HepG2 (cell line): ENCODE data around the gene PDLIM5. TPM values are rescaled to one million over a fixed set of nuclear protein-coding genes. Genes with fewer than 3 reads are reported as not detected.
A peak's percentile ranks its signal among the peaks of the same experiment; 100 is the strongest.

Experiments
- ATAC-seq: fragments of 200-7000 bp; cut with Tn5 transposase; 3 replicates; pipeline ENCODE4 v1.9.1; 2020; ENCODE audit warnings: mild to moderate bottlenecking, moderate library complexity
- BruUV-seq: library from RNA; stranded (reverse); fragments of 400-500 nt; replicated peaks from 2 replicates; lab custom pipeline; 2021; lab: Mats Ljungman, UMichigan
- CTCF ChIA-PET: fragments of 300-600 bp; formaldehyde crosslinking; extraction: SDS; loops from one replicate; lab custom pipeline; 2021; ENCODE audit warnings: low total read pairs, inconsistent platforms, low intra/inter-chr PET ratio; lab: Yijun Ruan, JAX
- POLR2A ChIA-PET: fragments of 350-600 bp; sonication (Branson Sonifier 250); formaldehyde crosslinking; loops from one replicate; lab custom pipeline; 2020; ENCODE audit warnings: antibody characterized with exemption, inconsistent platforms; lab: Yijun Ruan, JAX
- DNase-seq: peaks from one replicate; pipeline ENCODE4 v3.0.0-alpha.2; 2015; ENCODE audit warnings: low spot score
- FAIRE-seq: peaks from 3 replicates; lab custom pipeline; 2011; peaks lifted over from hg19 to GRCh38; lab: Jason Lieb, UNC
- H2AFZ ChIP-seq: one replicate; pipeline ENCODE4 v1.6.1; 2011; ENCODE audit warnings: low read length, inconsistent platforms
- H3K27ac ChIP-seq: fragments of 300-600 bp; 3 replicates; pipeline ENCODE4 v1.8.0; 2011; ENCODE audit warnings: mixed run types, mild to moderate bottlenecking, mixed read lengths, low read length, inconsistent platforms; ENCODE audit not compliant: insufficient read depth; ENCODE audit errors: extremely low read length
- H3K27me3 ChIP-seq, 2 experiments: fragments of 200-600 bp in 1 of 2; 2 replicates in 1 of 2; 3 replicates in 1 of 2; pipeline versions ENCODE4 v1.6.0 to v1.8.0; 2011; ENCODE audit warnings: low read length in 2 of 2, mild to moderate bottlenecking in 2 of 2, moderate library complexity in 2 of 2, inconsistent platforms in 1 of 2; ENCODE audit not compliant: insufficient read depth in 2 of 2, control insufficient read depth in 1 of 2
- H3K36me3 ChIP-seq, 2 experiments: fragments of 200-600 bp in 1 of 2; replicated peaks in 1 of 2; 2 replicates in 1 of 2; 3 replicates in 1 of 2; pipeline versions ENCODE4 v1.5.1 to v1.8.0; 2011; ENCODE audit warnings: low read length in 2 of 2, inconsistent platforms in 1 of 2; ENCODE audit not compliant: insufficient read depth in 2 of 2, control insufficient read depth in 1 of 2
- H3K4me1 ChIP-seq: 2 replicates; pipeline ENCODE4 v1.5.1; 2012; ENCODE audit warnings: low read length, inconsistent platforms; ENCODE audit not compliant: insufficient read depth
- H3K4me2 ChIP-seq: 2 replicates; pipeline ENCODE4 v1.6.0; 2011; ENCODE audit warnings: low read depth, low read length, inconsistent platforms
- H3K4me3 ChIP-seq, 3 experiments: fragments of 200-600 bp in 1 of 3; sonication (generic), shearing (Covaris generic) in 1 of 3; replicated peaks in 1 of 3; 2 replicates each; pipeline ENCODE4 v1.5.1; 2011 to 2016; ENCODE audit warnings: low read length in 3 of 3, inconsistent platforms in 2 of 3, low read depth in 2 of 3, mild to moderate bottlenecking in 2 of 3, control low read depth in 1 of 3, mixed read lengths in 1 of 3; ENCODE audit not compliant: insufficient read depth in 1 of 3
- H3K79me2 ChIP-seq: one replicate; pipeline ENCODE4 v1.6.1; 2011; ENCODE audit warnings: low read length, inconsistent platforms; ENCODE audit not compliant: insufficient read depth
- H3K9ac ChIP-seq: 2 replicates; pipeline ENCODE4 v1.6.0; 2011; ENCODE audit warnings: mild to moderate bottlenecking, low read depth, low read length, inconsistent platforms; ENCODE audit not compliant: insufficient read depth
- H3K9me3 ChIP-seq: 2 replicates; pipeline ENCODE4 v1.5.1; 2012; ENCODE audit warnings: mild to moderate bottlenecking, low read length
- H4K20me1 ChIP-seq: 2 replicates; pipeline ENCODE4 v1.6.0; 2011; ENCODE audit warnings: inconsistent platforms, mild to moderate bottlenecking, low read length, moderate library complexity; ENCODE audit not compliant: insufficient read depth
- AGO2 ChIP-seq: fragments of 200-400 bp; formaldehyde crosslinking; optimal IDR thresholded peaks from 2 replicates; pipeline ENCODE3; 2017; ENCODE audit warnings: mild to moderate bottlenecking, low read depth, low read length, moderate library complexity
- CCAR2 ChIP-seq: fragments of 200-400 bp; formaldehyde crosslinking; optimal IDR thresholded peaks from 2 replicates; pipeline ENCODE3; 2018; ENCODE audit warnings: low read depth, mild to moderate bottlenecking, low read length, moderate library complexity
- CHD4 ChIP-seq: fragments of 200-600 bp; sonication (generic); IDR thresholded peaks from 2 replicates; pipeline ENCODE4 v1.7.0; 2017; ENCODE audit warnings: mild to moderate bottlenecking, low read length, borderline replicate concordance
- ELF1 ChIP-seq: sonication (generic); formaldehyde crosslinking; IDR thresholded peaks from 2 replicates; pipeline ENCODE4 v1.4.0; 2020; ENCODE audit warnings: missing genetic modification reagents
- FOXA3 ChIP-seq: IDR thresholded peaks from 2 replicates; pipeline ENCODE4 v1.6.1; 2016; ENCODE audit warnings: missing genetic modification reagents, missing compliant biosample characterization
- HMGA1 ChIP-seq: sonication (generic); formaldehyde crosslinking; conservative IDR thresholded peaks from 2 replicates; pipeline ENCODE4 v1.4.0; 2020; ENCODE audit warnings: missing genetic modification reagents
- HNRNPL ChIP-seq: fragments of 200-400 bp; formaldehyde crosslinking; IDR thresholded peaks from 2 replicates; pipeline ENCODE4 v1.6.1; 2017; ENCODE audit warnings: mild to moderate bottlenecking, low read depth, low read length
- JUN ChIP-seq: sonication (generic); formaldehyde crosslinking; IDR thresholded peaks from 2 replicates; pipeline ENCODE4 v1.4.0; 2020; ENCODE audit warnings: mild to moderate bottlenecking, missing genetic modification reagents
- MAFF ChIP-seq: IDR thresholded peaks from 2 replicates; pipeline ENCODE4 v1.6.1; 2011; ENCODE audit warnings: low read depth, low read length, improper control_type of control experiment
- MAFK ChIP-seq, 2 experiments: IDR thresholded peaks in 1 of 2; conservative IDR thresholded peaks in 1 of 2; 2 replicates each; pipeline ENCODE4 v1.6.1; 2011; ENCODE audit warnings: improper control_type of control experiment in 2 of 2, low read length in 2 of 2
- MED8 ChIP-seq: sonication (generic); formaldehyde crosslinking; IDR thresholded peaks from 2 replicates; pipeline ENCODE4 v1.8.1; 2023; ENCODE audit warnings: mild to moderate bottlenecking, missing genetic modification reagents; ENCODE audit not compliant: insufficient replicate concordance
- MIER2 ChIP-seq: IDR thresholded peaks from 2 replicates; pipeline ENCODE4 v1.6.1; 2016; ENCODE audit warnings: missing biosample characterization, missing genetic modification reagents
- MIXL1 ChIP-seq: IDR thresholded peaks from 2 replicates; pipeline ENCODE4 v1.6.1; 2016
- NFE2 ChIP-seq: sonication (generic); formaldehyde crosslinking; IDR thresholded peaks from 2 replicates; pipeline ENCODE4 v1.4.0; 2020; ENCODE audit warnings: missing genetic modification reagents
- NR1H2 ChIP-seq: sonication (generic); formaldehyde crosslinking; IDR thresholded peaks from 2 replicates; pipeline ENCODE4 v1.8.1; 2022; ENCODE audit warnings: low read depth, missing genetic modification reagents, borderline replicate concordance
- RARG ChIP-seq: sonication (generic); formaldehyde crosslinking; IDR thresholded peaks from 2 replicates; pipeline ENCODE4 v1.4.0; 2020; ENCODE audit warnings: low read depth, mild to moderate bottlenecking, missing genetic modification reagents
- SSRP1 ChIP-seq: IDR thresholded peaks from 2 replicates; pipeline ENCODE4 v1.6.1; 2016; ENCODE audit warnings: control low read depth
- ZBTB3 ChIP-seq: sonication (generic); formaldehyde crosslinking; IDR thresholded peaks from 2 replicates; pipeline ENCODE4 v1.4.0; 2020; ENCODE audit warnings: low read depth, mild to moderate bottlenecking, moderate library complexity, missing genetic modification reagents, borderline replicate concordance
- ZNF12 ChIP-seq: sonication (generic); formaldehyde crosslinking; IDR thresholded peaks from 2 replicates; pipeline ENCODE4 v1.5.0; 2020; ENCODE audit warnings: missing genetic modification reagents
- ZNF569 ChIP-seq: sonication (generic); formaldehyde crosslinking; IDR thresholded peaks from 2 replicates; pipeline ENCODE4 v1.5.0; 2020; ENCODE audit warnings: mild to moderate bottlenecking, missing genetic modification reagents, moderate library complexity, borderline replicate concordance
- ZNF746 ChIP-seq: sonication (generic); formaldehyde crosslinking; IDR thresholded peaks from 2 replicates; pipeline ENCODE4 v1.8.0; 2022; ENCODE audit warnings: mild to moderate bottlenecking, missing genetic modification reagents
- ZNF766 ChIP-seq: sonication (generic); formaldehyde crosslinking; IDR thresholded peaks from 2 replicates; pipeline ENCODE4 v1.5.0; 2020; ENCODE audit warnings: missing genetic modification reagents, borderline replicate concordance
- whole genome bisulfite sequencing: methylation state at CpG from one replicate; pipeline ENCODE4 v1.1.6; 2017; ENCODE audit warnings: low lambda C conversion rate; 5-methylcytosine and 5-hydroxymethylcytosine counted together
- in situ Hi-C: cut with HindIII; loops from 2 replicates; pipeline ENCODE4 v1.10.0; 2017; ENCODE audit warnings: low pct_unique_long_range_greater_than_20kb; ENCODE audit not compliant: extremely low pct_ligation_motif_present
- intact Hi-C: fragments of 100-400 bp; cut with micrococcal nuclease; formaldehyde crosslinking; loops from one replicate; pipeline ENCODE4 v1.10.0; 2022; ENCODE audit not compliant: unreplicated experiment
- polyA plus RNA-seq, 8 experiments: library from polyadenylated mRNA; depleted of rRNA in 3 of 8; stranded (reverse) in 7 of 8; unstranded in 1 of 8; fragments of >200 nt; fragmentation: Illumina TruSeq in 4 of 8; extraction: Trizol in 4 of 8; gene quantifications; 2 replicates each; pipeline versions ENCODE4 v1.2.1 to v1.2.3, GENCODE V29; 2011 to 2016; ENCODE audit warnings: low read depth in 4 of 8, missing spikeins in 1 of 8, mixed read lengths in 1 of 8; ENCODE audit not compliant: insufficient read depth in 1 of 8
- total RNA-seq, 5 experiments: library from RNA; depleted of rRNA; stranded (reverse); fragments of >200 nt; fragmentation: Illumina TruSeq; extraction: Trizol; gene quantifications; 2 replicates each; pipeline ENCODE4 v1.2.3, GENCODE V29; 2016; ENCODE audit warnings: low read depth in 1 of 5
- TF ChIP-seq, protein P1 (sequence below): sonication (generic); formaldehyde crosslinking; IDR thresholded peaks from 2 replicates; pipeline ENCODE4 v1.5.1; 2020; ENCODE audit warnings: mild to moderate bottlenecking, missing genetic modification reagents, moderate library complexity

PDLIM5 gene
- total and polyA plus RNA-seq, 2 of the 13 experiments (the other 11 are each of a cell fraction or from before 2014, with no cell fraction given) = 52.8 to 119 TPM

DNA sequence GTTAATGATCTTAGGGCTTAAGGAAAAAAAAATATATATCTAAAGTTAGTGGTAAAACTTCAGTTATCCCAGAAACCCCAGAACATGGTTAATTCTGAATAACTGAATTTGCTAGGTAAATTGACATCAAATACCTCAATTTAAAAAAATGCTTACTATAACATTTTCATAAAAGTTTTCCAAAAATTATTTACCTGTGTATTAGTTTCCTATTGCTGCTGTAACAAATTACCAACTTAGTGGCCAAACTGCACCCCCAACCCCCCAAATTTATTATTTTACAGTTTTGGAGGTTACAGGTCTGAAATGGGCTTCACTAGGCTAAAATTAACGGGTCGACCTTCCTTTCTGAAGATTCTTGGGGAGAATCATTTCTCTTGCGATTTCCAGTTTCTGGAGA, 95.2 kb downstream of the PDLIM5 start:
- 97% methylated on average over 3 of the region's 3 CpGs for WGBS
- CTCF ChIA-PET = no interaction called here
- FAIRE-seq = no peak

More for the DNA sequence above, 95.2 kb downstream of the PDLIM5 start:
- Histone ChIP-seq H3K27ac (no peak overlapping the region), H3K4me2 (no peak overlapping the region), H3K36me3 (no peaks in the 10 kb centered on the region; a peak in 2 of 5 replicates), H3K4me3 (no peak overlapping the region), H4K20me1 (no peaks in the 10 kb centered on the region), H2AFZ (no peak overlapping the region), H3K27me3 (no peaks in the 10 kb centered on the region), H3K9me3 (no peaks in the 10 kb centered on the region), H3K4me1 (peaks cover 50% of the 10 kb centered on the region), H3K9ac (no peak overlapping the region), H3K79me2 (peaks cover 10% of the 10 kb centered on the region)
- POLR2A ChIA-PET = no interaction called here
- in situ Hi-C loops (loop anchor here (10.0 kb wide), 1 partner anchor 92 kb away; the partner anchor contains the start of gene PDLIM5), intact Hi-C loops (no loop called here)
- TF ChIP-seq HNRNPL = no peak
- no peak for TF ChIP-seq NR1H2 (CRISPR knock-in tag)
- no peak for TF ChIP-seq CHD4
- TF ChIP-seq JUN (CRISPR knock-in tag) = no peak
- TF ChIP-seq NFE2 (CRISPR knock-in tag) = no peak
- TF ChIP-seq AGO2 = no peak
- TF ChIP-seq, protein P1, sequence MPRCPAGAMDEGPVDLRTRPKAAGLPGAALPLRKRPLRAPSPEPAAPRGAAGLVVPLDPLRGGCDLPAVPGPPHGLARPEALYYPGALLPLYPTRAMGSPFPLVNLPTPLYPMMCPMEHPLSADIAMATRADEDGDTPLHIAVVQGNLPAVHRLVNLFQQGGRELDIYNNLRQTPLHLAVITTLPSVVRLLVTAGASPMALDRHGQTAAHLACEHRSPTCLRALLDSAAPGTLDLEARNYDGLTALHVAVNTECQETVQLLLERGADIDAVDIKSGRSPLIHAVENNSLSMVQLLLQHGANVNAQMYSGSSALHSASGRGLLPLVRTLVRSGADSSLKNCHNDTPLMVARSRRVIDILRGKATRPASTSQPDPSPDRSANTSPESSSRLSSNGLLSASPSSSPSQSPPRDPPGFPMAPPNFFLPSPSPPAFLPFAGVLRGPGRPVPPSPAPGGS (CRISPR knock-in tag) = no peak
- TF ChIP-seq ZNF766 (CRISPR knock-in tag) = no peak
- no peak for TF ChIP-seq ZNF746 (CRISPR knock-in tag)
- TF ChIP-seq MIER2 (CRISPR knock-in tag) = no peak
- TF ChIP-seq SSRP1 (CRISPR knock-in tag) = no peak
- no peak for TF ChIP-seq RARG
- TF ChIP-seq MIXL1 (CRISPR knock-in tag) = no peak
- no peak for TF ChIP-seq MED8 (CRISPR knock-in tag)
- no peak for TF ChIP-seq ZNF569 (CRISPR knock-in tag)
- TF ChIP-seq HMGA1 (CRISPR knock-in tag) = no peak
- TF ChIP-seq MAFF = peak; percentile 38; the same call in 1 of the 2 replicates
- TF ChIP-seq ZBTB3 = no peak
- TF ChIP-seq MAFK (conservative IDR thresholded peaks at IDR 0.05 in 1 of 2, IDR thresholded peaks at IDR 0.05 in 1 of 2; ENCODE audit: low read length in 2 of 2) = peak; percentile 16 to 78; a peak in 2 of 4 replicates
- no peak for TF ChIP-seq ELF1 (CRISPR knock-in tag)
- no peak for TF ChIP-seq FOXA3 (CRISPR knock-in tag)
- no peak for TF ChIP-seq CCAR2
- TF ChIP-seq ZNF12 = peak; percentile 92
- no peak for DNase-seq
- BruUV-seq = no TSS peak
- ATAC-seq = no peak
